Activated naive CD8-positive, alpha-beta T cell treated with anti-CD3 and anti-CD28 coated beads, Interleukin-2, amount 50 U/mL, for 16 hours (primary cell): Measurements from ENCODE around the gene TRIP11.
"Not testable (repeated sequence)": the region's sequence is repeated elsewhere in the genome, so short reads cannot be mapped to it uniquely, and the experiment has no call there.

Experiments used
- DNase-seq: peaks from one replicate; pipeline ENCODE4 v3.0.0-alpha.2; 2020; ENCODE audit warnings: low read depth, low spot score

The TRIP11 gene

GRCh38 chr14:92039719-92040430 is at the start of gene TRIP11:
TRIP11 (minus strand) TSS chr14:92040059; CDS start chr14:92039685, 374 bp downstream.
- peak; percentile 87 for DNase-seq

- no peak for DNase-seq
Observed at GRCh38 chr14:92088494-92088893, 48.6 kb upstream of the TRIP11 start.

- no peak for DNase-seq
Observed at GRCh38 chr14:92074555-92074954, 34.7 kb upstream of the TRIP11 start.

- no peak for DNase-seq
Observed at GRCh38 chr14:92058006-92058917, 18.4 kb upstream of the TRIP11 start.

- no peak for DNase-seq
Observed at GRCh38 chr14:92049781-92050180, 9.9 kb upstream of the TRIP11 start.

GRCh38 chr14:92049221-92049620 is 9.4 kb upstream of the TRIP11 start:
- DNase-seq = not testable (repeated sequence)

- DNase-seq = not testable (repeated sequence)
Observed at GRCh38 chr14:92045904-92046303, 6.0 kb upstream of the TRIP11 start.

- DNase-seq = not testable (repeated sequence)
Observed at GRCh38 chr14:92041766-92042165, 1.9 kb upstream of the TRIP11 start.

GRCh38 chr14:92041203-92041602 is 1.3 kb upstream of the TRIP11 start:
- no peak for DNase-seq

- DNase-seq = no peak
Observed at GRCh38 chr14:92040431-92041051, 682 bp upstream of the TRIP11 start.

- DNase-seq = no peak
Observed at GRCh38 chr14:92039063-92039718, 668 bp downstream of the TRIP11 start.

- no peak for DNase-seq
Observed at GRCh38 chr14:92037989-92038388, 1.9 kb downstream of the TRIP11 start.

- no peak for DNase-seq
Observed at GRCh38 chr14:92035890-92036289, 4.0 kb downstream of the TRIP11 start.

GRCh38 chr14:92033906-92034687 is 5.8 kb downstream of the TRIP11 start:
- no peak for DNase-seq

- DNase-seq = no peak
Observed at GRCh38 chr14:92033433-92033832, 6.4 kb downstream of the TRIP11 start.

- DNase-seq = no peak
Observed at GRCh38 chr14:92026548-92027190, 13.2 kb downstream of the TRIP11 start.

GRCh38 chr14:92022036-92022435 is 17.8 kb downstream of the TRIP11 start:
- DNase-seq = no peak

GRCh38 chr14:92021523-92021922 is 18.3 kb downstream of the TRIP11 start:
- DNase-seq = no peak

GRCh38 chr14:92014040-92014439 is 25.8 kb downstream of the TRIP11 start:
- DNase-seq = no peak

- no peak for DNase-seq
Observed at GRCh38 chr14:92012121-92012748, 27.6 kb downstream of the TRIP11 start.
